Smooth muscle cell of the umbilical artery (primary cell): ENCODE measurements around the gene SLC35F3. TPM values are rescaled to one million over a fixed set of nuclear protein-coding genes. Genes with fewer than 3 reads are reported as not detected.

Experiments used
- total RNA-seq: library from RNA; depleted of rRNA; stranded (reverse); fragments of >200 nt; gene quantifications from 2 replicates; pipeline ENCODE4 v1.2.3, GENCODE V29; 2014

Gene SLC35F3
- total RNA-seq: 0.09 and 0.30 TPM in 2 replicates

GRCh38 chr1:233904633-233905415 lies at the start of gene SLC35F3:
Gene SLC35F3, plus strand, starts transcription at chr1:233904676.

DNA sequence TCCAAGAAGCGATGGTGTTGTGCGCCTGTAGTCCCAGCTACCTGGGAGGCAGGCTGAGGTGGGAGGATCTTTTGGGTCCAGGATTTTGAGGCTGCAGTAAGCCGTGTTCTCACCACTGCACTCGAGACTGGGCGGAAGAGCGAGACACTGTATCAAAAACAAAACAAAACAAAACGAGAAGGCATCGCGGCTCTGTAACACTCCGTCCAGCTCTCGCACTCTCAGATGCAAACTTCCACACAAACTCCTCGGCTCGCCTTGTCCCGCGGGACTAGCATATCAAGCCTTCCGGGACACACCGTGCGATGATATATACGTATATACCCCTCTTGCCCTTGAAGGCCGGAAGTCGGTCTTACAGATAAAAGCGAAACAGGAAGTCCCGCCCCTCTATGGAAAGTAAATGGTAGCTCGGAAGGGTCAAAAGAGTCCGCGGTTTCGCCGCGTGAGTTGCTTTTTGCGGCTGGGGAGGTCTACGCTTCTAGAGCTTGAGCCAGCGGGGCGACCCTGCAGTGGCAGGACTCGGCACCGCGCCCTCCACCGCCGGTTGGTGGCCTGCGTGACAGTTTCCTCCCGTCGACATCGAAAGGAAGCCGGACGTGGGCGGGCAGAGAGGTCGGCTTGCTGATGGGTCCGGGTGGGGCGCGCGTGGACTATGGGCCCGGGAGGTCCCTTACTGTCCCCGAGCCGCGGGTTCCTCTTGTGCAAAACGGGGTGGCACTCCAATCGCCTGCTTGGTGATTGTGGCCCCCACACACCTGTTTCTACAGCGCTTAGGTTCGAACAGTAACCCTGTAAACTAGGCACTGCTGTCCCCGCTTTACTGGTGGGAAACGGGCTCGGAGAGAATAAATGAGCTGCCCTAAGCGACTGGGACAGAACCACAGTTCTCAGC lies 468.8 kb downstream of the SLC35F3 start, which contains the start of gene COA6:
Gene COA6 (plus strand): TSS at position 393 of the 895 bp plus-strand sequence. CDS start 11 bp downstream, at position 404.

